ENCODE data around the gene NOP9. TPM values are rescaled to one million over a fixed set of nuclear protein-coding genes. Genes with fewer than 3 reads are reported as not detected.

The NOP9 gene
- total RNA-seq, 3 donors from 2014 or later, result 18.4 to 21.0 (median 19.0) TPM

- Histone ChIP-seq H3K27ac (no peak overlapping the region), H3K36me3 (no peaks in the 10 kb centered on the region), H3K4me1 (no peaks in the 10 kb centered on the region), H3K27me3 (no peaks in the 10 kb centered on the region), H3K9me3 (no peaks in the 10 kb centered on the region), H3K4me3 (no peak overlapping the region)
- DNase-seq (ENCODE audit: low spot score in 2 of 2), result no peak
- no peak for TF ChIP-seq CTCF (IDR thresholded peaks at IDR 0.05)
- no peak for TF ChIP-seq POLR2AphosphoS5 (IDR thresholded peaks at IDR 0.05)
- no peak for TF ChIP-seq POLR2A (IDR thresholded peaks at IDR 0.05)
- intact Hi-C loops (cut with DNase I; ENCODE audit: low total_unique reads), result no loop called here
Measured at GRCh38 chr14:24283796-24284460, 15.7 kb upstream of the NOP9 start.

GRCh38 chr14:24284501-24285035 lies 15.1 kb upstream of the NOP9 start:
- Histone ChIP-seq H3K4me1 (no peaks in the 10 kb centered on the region), H3K4me3 (no peak overlapping the region), H3K36me3 (no peaks in the 10 kb centered on the region), H3K27me3 (no peaks in the 10 kb centered on the region), H3K27ac (no peak overlapping the region), H3K9me3 (no peaks in the 10 kb centered on the region)
- TF ChIP-seq POLR2AphosphoS5 (IDR thresholded peaks at IDR 0.05), result no peak
- no peak for TF ChIP-seq CTCF (IDR thresholded peaks at IDR 0.05)
- TF ChIP-seq POLR2A (IDR thresholded peaks at IDR 0.05), result no peak
- intact Hi-C loops (cut with DNase I; ENCODE audit: low total_unique reads), result no loop called here
- DNase-seq (ENCODE audit: low spot score in 2 of 2), result no peak

GRCh38 chr14:24285351-24285750 lies 14.3 kb upstream of the NOP9 start:
- Histone ChIP-seq H3K4me3 (no peak overlapping the region), H3K27ac (no peak overlapping the region), H3K27me3 (no peaks in the 10 kb centered on the region), H3K9me3 (no peaks in the 10 kb centered on the region), H3K36me3 (no peaks in the 10 kb centered on the region), H3K4me1 (no peaks in the 10 kb centered on the region)
- intact Hi-C loops (cut with DNase I; ENCODE audit: low total_unique reads), result no loop called here
- DNase-seq (ENCODE audit: low spot score in 2 of 2), result no peak
- TF ChIP-seq POLR2AphosphoS5 (IDR thresholded peaks at IDR 0.05) (no peak), POLR2A (IDR thresholded peaks at IDR 0.05) (no peak), CTCF (IDR thresholded peaks at IDR 0.05) (no peak)

GRCh38 chr14:24286996-24287395 lies 12.7 kb upstream of the NOP9 start:
- DNase-seq (ENCODE audit: low spot score in 2 of 2), result no peak
- TF ChIP-seq POLR2A (IDR thresholded peaks at IDR 0.05) (no peak), POLR2AphosphoS5 (IDR thresholded peaks at IDR 0.05) (no peak), CTCF (IDR thresholded peaks at IDR 0.05) (no peak)
- H3K27me3 ChIP-seq, result no peaks in the 10 kb centered on the region
- no peaks in the 10 kb centered on the region for H3K4me1 ChIP-seq
- H3K9me3 ChIP-seq, result no peaks in the 10 kb centered on the region
- intact Hi-C loops (cut with DNase I; ENCODE audit: low total_unique reads), result no loop called here
- no peak overlapping the region for H3K4me3 ChIP-seq
- H3K36me3 ChIP-seq, result no peaks in the 10 kb centered on the region
- H3K27ac ChIP-seq, result no peak overlapping the region

GRCh38 chr14:24289649-24290280 lies 9.9 kb upstream of the NOP9 start:
- Histone ChIP-seq H3K4me1 (no peaks in the 10 kb centered on the region), H3K27me3 (no peaks in the 10 kb centered on the region), H3K36me3 (no peaks in the 10 kb centered on the region), H3K9me3 (no peaks in the 10 kb centered on the region), H3K4me3 (no peak overlapping the region), H3K27ac (no peak overlapping the region)
- TF ChIP-seq CTCF (IDR thresholded peaks at IDR 0.05) (no peak), POLR2AphosphoS5 (IDR thresholded peaks at IDR 0.05) (no peak), POLR2A (IDR thresholded peaks at IDR 0.05) (no peak)
- no peak for DNase-seq (ENCODE audit: low spot score in 2 of 2)
- intact Hi-C loops (cut with DNase I; ENCODE audit: low total_unique reads), result no loop called here
